ENCODE results near the gene OXSR1. TPM values are rescaled to one million over a fixed set of nuclear protein-coding genes. Genes with fewer than 3 reads are reported as not detected.

Gene OXSR1
- total RNA-seq, 1 donor from 2014 or later = 22.9 TPM

DNA sequence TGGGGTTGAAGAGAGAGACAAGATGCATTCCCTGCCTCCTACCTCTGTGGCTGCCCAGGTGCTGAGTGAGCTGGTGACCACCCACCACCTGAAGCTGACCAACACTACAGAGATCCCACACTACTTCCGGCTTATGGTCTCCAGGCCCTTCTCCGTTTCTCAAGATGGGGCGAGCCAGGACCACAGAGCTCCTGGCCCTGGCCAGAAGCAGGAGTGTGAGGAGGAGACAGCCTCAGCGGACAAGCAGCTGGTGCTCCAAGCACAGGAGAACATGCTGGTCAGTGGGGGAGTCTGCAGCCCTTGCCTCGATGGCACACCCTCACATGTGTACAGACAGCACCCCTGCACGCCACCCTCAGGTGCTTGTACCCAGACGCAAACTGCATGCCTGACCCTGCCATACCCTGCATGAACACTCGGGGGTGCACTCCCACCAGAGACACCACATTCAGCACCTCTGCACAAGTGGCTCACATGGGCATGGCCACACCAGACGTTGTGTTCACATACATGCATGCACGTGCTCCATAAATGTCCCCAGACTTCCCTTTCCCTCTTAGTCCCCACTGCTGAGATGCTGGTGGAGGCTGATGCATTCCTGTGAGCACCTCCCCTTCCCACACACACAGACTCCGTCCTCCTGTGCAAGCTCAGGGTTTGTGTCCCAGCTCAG, 47.5 kb upstream of the OXSR1 start:
- Histone ChIP-seq H3K9me3 (replicated peaks) (no peaks in the 10 kb centered on the region), H3K27ac (replicated peaks) (peak overlapping the region; percentile 21), H3K27me3 (ENCODE audit: low read depth) (no peaks in the 10 kb centered on the region), H3K4me1 (peaks cover 11% of the 10 kb centered on the region), H3K36me3 (peaks cover 30% of the 10 kb centered on the region), H3K4me3 (no peak overlapping the region)
- intact Hi-C loops (cut with micrococcal nuclease) = no loop called here
- DNase-seq = peak; percentile 55
- TF ChIP-seq, protein P1, sequence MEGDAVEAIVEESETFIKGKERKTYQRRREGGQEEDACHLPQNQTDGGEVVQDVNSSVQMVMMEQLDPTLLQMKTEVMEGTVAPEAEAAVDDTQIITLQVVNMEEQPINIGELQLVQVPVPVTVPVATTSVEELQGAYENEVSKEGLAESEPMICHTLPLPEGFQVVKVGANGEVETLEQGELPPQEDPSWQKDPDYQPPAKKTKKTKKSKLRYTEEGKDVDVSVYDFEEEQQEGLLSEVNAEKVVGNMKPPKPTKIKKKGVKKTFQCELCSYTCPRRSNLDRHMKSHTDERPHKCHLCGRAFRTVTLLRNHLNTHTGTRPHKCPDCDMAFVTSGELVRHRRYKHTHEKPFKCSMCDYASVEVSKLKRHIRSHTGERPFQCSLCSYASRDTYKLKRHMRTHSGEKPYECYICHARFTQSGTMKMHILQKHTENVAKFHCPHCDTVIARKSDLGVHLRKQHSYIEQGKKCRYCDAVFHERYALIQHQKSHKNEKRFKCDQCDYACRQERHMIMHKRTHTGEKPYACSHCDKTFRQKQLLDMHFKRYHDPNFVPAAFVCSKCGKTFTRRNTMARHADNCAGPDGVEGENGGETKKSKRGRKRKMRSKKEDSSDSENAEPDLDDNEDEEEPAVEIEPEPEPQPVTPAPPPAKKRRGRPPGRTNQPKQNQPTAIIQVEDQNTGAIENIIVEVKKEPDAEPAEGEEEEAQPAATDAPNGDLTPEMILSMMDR (IDR thresholded peaks at IDR 0.05; ENCODE audit: borderline replicate concordance) = peak; percentile 68

DNA sequence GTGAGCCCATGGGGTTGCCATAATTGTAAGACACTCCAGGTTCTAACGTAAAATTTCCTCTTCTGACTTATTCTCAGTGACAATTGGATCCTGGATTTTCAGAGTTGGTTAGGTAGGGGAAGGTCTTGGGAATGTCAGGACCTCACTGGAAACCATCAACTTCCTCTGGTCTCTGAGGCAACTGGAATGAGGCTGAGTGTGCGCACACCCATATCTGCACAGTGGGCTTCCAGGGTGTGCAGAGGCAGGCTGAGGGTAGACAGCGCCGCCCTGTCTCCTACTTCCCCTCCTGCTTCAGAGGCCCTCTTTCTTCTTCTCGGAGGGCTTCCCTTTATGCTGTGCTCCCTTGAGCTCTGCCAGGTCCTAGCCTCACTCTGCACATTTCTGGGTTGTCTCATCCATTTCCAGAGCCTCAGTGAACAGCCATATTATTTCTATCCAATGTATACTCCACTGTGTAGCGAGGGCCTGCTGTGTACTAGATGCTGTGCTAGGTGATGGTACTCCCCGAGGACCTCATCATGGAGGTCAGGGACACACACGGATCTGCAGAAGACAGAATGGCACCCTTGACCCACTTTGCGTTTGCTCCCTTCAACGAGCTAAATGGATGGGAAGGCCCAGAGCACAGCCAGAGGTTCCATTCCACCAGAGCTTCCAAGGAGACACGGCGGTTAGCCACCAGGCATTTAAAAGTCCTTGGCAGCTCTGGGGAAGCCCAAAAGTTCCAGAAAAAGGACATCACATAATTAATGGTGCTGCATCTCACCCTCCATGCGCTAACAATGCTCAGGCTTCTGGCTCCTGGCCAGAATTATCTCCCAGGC, 46.7 kb upstream of the OXSR1 start:
- no peaks in the 10 kb centered on the region for H3K27me3 ChIP-seq (ENCODE audit: low read depth)
- H3K4me3 ChIP-seq = no peak overlapping the region
- no peak for DNase-seq
- H3K36me3 ChIP-seq = peaks cover 38% of the 10 kb centered on the region
- peaks cover 11% of the 10 kb centered on the region for H3K4me1 ChIP-seq
- H3K9me3 ChIP-seq (replicated peaks) = no peaks in the 10 kb centered on the region
- no peak overlapping the region for H3K27ac ChIP-seq (replicated peaks)
- TF ChIP-seq, protein P1 (IDR thresholded peaks at IDR 0.05; ENCODE audit: borderline replicate concordance) = no peak
- intact Hi-C loops (cut with micrococcal nuclease) = no loop called here

DNA sequence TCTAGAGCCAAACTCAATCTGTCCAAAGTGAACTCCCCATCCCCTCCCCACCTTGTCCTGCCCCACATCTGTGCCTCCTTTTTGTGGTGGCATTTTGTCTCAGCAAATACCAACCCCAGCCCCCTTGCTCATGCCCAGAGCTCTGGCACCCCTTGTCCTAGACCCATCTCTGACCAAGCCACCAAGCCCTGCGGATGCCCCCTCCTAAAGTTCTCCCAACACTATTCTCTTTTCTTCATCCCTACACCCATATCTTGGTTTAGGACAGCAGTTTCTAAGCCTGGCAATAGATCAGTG, 46.1 kb upstream of the OXSR1 start:
- TF ChIP-seq, protein P1 (IDR thresholded peaks at IDR 0.05; ENCODE audit: borderline replicate concordance) = no peak
- intact Hi-C loops (cut with micrococcal nuclease) = no loop called here
- Histone ChIP-seq H3K4me1 (peaks cover 11% of the 10 kb centered on the region), H3K4me3 (no peak overlapping the region), H3K27me3 (ENCODE audit: low read depth) (no peaks in the 10 kb centered on the region), H3K27ac (replicated peaks) (no peak overlapping the region), H3K36me3 (peaks cover 43% of the 10 kb centered on the region), H3K9me3 (replicated peaks) (no peaks in the 10 kb centered on the region)
- DNase-seq = no peak

DNA sequence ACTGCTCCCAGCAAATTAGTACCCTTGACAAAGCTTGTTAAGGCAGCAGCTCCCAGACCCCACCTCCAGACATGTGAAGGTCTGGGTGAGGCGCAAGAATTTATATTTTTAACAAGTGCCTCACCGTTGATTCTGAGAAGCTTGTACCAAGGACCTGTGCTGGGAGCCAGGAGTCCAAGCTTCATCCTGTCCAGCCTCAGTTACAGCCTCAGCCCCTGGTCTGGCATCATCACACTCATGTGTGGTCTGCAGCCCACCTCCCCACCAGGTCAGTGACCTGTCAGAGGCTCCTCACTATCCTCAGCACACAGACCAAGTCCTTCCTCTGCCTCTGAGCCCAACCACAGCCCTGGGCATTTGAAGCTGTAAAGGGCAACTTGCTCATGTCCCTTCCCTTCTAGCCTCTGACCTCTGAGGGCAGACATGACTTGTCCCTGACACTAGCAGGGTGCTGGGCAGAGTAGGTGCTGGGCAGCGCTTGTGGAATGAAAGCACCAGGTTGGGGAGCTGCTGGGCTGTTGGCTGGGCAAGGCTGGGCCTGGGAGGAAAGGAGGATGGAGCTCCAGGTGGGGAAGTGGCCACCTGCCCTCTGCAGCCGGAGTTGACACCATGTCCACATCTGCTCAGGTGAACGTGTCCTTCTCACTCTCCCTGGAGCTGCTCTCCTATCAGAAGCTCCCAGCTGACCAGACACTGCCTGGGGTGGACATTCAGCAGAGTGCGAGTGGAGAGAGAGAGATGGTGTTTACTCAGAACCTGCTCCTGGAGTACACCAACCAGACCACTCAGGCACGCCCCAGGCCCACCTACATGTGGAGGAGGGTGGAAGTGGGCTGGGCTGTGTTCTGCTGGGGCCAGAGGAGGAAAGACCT, 45.3 kb upstream of the OXSR1 start:
- H3K4me3 ChIP-seq = no peak overlapping the region
- no peak for DNase-seq
- peaks cover 52% of the 10 kb centered on the region for H3K36me3 ChIP-seq
- TF ChIP-seq, protein P1 (IDR thresholded peaks at IDR 0.05; ENCODE audit: borderline replicate concordance) = no peak
- H3K9me3 ChIP-seq (replicated peaks) = no peaks in the 10 kb centered on the region
- H3K4me1 ChIP-seq = peaks cover 11% of the 10 kb centered on the region
- intact Hi-C loops (cut with micrococcal nuclease) = no loop called here
- H3K27ac ChIP-seq (replicated peaks) = no peak overlapping the region
- H3K27me3 ChIP-seq (ENCODE audit: low read depth) = no peaks in the 10 kb centered on the region

DNA sequence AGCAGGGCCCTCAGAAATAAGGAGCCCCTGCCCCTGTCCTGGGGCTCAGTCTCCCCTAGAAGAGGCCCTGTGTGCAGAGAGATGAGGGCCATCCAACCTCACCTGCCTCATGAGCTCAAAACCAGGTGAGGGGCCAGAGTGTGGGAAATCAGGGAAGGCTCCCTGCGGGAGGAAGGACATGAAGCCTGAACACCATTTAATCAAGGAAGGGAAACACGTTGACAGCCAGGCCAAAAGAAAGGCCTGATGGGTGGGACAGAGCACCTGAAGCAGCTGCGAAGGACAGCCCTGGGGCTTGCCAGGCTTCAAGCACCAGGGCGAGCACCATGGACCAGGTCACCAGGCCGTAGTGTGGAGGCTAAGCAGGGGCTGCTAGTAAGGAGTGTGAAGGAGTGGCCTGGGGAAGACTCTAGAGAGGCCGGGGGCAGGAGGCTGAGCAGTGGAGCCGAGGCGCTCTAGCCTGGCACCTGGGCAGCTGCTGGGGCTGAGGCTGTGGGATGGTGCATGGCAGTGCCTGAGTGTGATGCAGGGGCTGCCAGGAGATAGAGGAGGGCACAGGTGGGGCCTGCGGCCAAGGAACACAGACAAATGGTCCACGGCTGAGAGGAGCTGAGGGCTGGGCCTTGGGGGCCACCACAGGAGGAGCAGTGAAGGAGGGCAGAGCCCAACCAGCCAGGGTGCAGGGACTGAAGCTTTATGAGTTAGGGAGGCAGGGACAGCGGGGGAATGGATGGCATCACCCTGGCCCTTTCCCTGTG, 44.5 kb upstream of the OXSR1 start:
- no peak overlapping the region for H3K27ac ChIP-seq (replicated peaks)
- H3K9me3 ChIP-seq (replicated peaks) = no peaks in the 10 kb centered on the region
- peaks cover 60% of the 10 kb centered on the region for H3K36me3 ChIP-seq
- no peaks in the 10 kb centered on the region for H3K27me3 ChIP-seq (ENCODE audit: low read depth)
- H3K4me3 ChIP-seq = no peak overlapping the region
- intact Hi-C loops (cut with micrococcal nuclease) = no loop called here
- DNase-seq = no peak
- H3K4me1 ChIP-seq = peaks cover 11% of the 10 kb centered on the region
- TF ChIP-seq, protein P1 (IDR thresholded peaks at IDR 0.05; ENCODE audit: borderline replicate concordance) = no peak
